SH-SY5Y (cell line): Measurements from ENCODE around the gene AKAP8L.

Experiments
- GATA2 ChIP-seq: IDR thresholded peaks from 2 replicates; pipeline ENCODE4 v1.6.1; 2011; ENCODE audit warnings: mild to moderate bottlenecking, low read depth, low read length
- GATA3 ChIP-seq: IDR thresholded peaks from 2 replicates; pipeline ENCODE4 v1.6.1; 2011; ENCODE audit warnings: low read depth, mild to moderate bottlenecking, low read length, moderate library complexity

Gene AKAP8L, protein sequence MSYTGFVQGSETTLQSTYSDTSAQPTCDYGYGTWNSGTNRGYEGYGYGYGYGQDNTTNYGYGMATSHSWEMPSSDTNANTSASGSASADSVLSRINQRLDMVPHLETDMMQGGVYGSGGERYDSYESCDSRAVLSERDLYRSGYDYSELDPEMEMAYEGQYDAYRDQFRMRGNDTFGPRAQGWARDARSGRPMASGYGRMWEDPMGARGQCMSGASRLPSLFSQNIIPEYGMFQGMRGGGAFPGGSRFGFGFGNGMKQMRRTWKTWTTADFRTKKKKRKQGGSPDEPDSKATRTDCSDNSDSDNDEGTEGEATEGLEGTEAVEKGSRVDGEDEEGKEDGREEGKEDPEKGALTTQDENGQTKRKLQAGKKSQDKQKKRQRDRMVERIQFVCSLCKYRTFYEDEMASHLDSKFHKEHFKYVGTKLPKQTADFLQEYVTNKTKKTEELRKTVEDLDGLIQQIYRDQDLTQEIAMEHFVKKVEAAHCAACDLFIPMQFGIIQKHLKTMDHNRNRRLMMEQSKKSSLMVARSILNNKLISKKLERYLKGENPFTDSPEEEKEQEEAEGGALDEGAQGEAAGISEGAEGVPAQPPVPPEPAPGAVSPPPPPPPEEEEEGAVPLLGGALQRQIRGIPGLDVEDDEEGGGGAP

GRCh38 chr19:15418579-15419412 is at the start of gene AKAP8L:
Gene AKAP8L (minus strand): TSS chr19:15418988. CDS start chr19:15418923, 65 bp downstream.
- TF ChIP-seq GATA2: no peak
- no peak for TF ChIP-seq GATA3

GRCh38 chr19:15467734-15468214 is 49.0 kb upstream of the AKAP8L start:
- TF ChIP-seq GATA3 (no peak), GATA2 (no peak)

- TF ChIP-seq GATA2 (peak; percentile 28; the same call in 1 of the 2 replicates), GATA3 (no peak)
Measured at GRCh38 chr19:15466851-15467733, 48.3 kb upstream of the AKAP8L start.

DNA sequence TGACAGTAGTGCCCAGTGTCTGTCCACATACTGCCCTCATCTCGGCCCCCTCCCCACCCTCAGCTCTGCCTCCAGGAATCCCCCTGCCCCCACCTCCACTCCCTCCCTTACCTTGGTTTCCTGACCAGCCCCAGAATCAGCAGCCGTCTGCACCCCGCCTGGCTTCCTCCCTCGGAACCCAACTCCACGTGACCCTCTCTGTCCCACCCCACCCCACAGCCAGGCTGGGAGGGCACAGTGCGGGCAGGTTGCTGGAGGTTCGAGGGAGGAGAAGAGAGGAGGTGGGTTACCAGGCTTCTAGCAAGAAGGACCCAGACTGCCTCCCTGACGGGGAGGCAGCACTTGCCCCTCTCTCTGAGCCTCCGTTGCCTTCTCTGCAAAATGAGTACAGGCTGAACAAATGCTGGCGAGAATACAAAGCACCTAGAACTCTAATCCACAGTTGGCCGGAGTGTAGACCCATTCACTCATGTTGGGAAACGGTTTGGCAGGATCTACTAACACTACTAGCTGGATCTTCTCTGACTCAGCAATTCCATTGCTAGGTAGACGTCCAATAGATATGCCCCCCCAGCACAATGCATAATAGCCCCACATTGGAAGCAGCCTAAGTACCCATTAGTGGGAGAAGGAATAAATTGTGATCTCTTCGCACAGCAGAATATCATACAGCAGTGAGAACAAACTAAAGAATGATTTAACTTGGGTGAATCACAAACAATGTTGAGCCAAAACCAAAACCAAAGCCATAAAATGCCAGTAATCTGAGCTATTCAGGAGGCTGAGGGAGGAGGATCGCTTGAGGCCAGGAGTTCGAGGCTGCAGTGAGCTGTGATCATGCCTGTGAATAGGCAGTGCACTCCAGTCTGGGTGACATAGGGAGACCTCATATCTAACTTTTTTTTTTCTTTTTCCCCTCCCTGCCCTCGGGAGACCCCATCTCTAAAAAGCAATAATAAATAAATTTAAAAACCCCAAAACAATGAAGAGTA is 45.9 kb upstream of the AKAP8L start, which contains the start of gene RASAL3:
Gene RASAL3, minus strand, starts transcription at position 151 of the 992 bp plus-strand sequence. CDS start 186 bp downstream, outside the sequence.
- no peak for TF ChIP-seq GATA3
- TF ChIP-seq GATA2: no peak

DNA sequence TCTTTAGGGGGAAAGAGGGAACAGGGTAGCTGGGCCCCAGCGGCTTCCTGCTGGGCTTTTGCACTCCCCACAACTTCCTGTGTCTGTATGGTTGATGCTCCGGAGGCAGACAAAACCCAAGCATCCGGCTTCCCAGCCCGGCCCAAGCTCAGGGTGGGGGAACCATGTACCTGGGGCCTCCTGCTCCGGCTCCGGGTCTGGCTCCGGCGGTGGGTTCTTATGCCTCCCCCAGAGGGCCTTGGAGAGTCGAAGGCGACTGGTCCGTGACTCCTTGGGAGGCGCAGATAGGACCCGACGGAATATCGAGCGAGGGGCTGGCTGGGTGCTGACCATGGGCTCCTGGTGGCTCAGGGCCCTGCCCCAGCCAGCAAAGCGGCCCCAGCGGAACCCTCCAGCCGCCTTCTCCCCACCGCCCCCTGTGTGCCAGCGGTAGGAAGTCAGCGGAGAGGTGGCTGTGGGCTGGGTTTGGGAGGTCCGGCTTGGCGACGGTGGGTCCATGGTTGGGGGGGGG is 45.1 kb upstream of the AKAP8L start:
- TF ChIP-seq GATA3 (no peak), GATA2 (no peak)

DNA sequence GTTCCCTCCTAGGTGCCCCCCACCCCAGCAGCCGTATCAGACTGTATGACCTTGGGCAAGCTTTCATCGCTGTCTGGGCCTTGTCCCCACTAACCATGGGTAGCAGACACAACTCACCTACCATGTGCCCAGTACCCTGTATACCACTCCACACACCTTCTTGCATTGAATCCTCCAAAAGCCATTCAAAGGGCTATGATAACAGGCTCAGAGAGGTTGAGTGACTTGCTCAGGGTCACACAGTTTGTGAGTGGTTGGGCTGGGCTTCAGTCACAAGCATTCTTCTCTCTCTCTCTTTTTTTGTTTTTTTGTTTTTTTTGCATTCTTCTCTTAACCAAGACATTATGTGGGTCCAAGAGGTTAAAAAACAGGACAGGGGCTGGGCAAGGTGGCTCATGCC is 42.9 kb upstream of the AKAP8L start:
- TF ChIP-seq GATA2 (no peak), GATA3 (no peak)

DNA sequence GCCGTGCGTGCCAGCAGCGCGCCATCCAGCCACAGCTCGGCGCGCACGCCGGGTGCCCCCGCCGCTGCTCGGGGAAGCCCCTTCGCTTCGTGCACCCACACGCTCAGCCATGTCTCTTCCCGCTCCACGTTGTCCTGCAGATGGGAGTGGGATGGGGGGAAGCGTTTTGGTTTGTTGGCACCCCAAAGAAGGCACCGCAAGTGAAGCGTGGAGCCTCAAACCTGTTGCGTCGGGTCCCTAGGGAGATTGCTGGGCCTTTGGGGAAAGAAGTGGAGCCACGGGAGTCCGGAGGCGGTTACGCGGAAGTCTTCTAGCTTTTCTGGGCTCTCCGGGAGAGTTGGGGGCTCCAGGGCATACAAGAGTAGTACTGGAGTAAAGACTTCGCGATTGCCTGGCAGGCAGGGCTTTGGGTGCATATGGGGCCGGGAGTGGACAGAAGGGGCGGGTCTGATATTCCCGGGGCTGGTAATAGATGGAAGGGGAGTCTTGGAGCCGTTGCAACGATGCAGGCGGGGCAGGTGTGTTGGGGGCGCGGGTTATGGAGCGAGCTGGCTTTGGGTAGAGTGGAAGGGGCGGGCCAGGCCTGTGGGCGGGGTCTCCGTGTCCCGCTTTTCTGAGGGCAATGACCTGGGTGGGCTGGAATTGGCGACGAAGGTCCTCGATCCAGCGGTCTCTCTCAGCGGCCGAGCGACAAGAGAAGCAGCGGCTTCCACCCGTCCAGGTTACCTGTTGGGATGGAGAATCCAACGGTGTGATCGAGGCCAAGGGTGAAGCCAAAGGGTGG is 39.1 kb upstream of the AKAP8L start:
- no peak for TF ChIP-seq GATA2
- no peak for TF ChIP-seq GATA3

DNA sequence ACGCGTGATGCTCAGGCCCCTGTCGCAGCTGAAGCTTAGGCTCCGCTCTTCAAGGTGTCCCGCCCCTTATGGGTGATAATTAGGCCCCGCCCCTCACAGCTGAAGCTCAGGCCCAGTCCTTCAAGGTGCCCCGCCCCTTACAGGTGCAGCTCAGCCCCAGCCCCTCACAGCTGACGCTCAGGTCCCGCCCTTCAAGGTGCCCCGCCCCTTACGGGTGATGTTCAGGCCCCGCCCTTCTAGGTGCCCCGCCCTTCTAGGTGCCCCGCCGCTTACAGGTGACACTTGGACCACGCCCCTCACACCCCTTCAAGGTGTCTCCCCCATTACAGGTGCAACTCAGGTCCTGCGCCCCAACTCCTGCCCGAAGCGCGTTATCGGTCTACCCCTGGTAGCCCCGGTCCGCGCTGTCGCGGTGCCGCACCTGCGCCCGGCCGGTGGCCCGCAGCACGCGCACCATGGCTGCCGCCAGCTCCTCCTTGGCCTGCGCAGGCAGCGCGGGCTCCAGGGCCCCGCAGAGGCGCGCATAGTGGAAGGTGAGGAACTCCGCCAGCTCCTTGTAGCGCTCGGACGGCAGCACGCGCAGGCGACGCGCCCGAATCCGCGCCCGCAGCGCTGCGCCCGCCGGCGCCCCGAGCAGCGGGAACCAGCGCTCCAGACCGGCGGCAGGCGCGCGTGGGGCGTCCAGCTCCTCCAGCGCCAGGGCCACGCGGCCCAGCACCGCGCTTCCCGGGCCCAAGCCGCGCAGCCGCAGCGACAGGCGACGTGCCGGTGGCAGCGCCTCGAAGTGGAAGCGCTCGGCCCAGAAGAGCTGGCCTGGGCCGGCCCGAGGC is 38.3 kb upstream of the AKAP8L start:
- no peak for TF ChIP-seq GATA3
- TF ChIP-seq GATA2: no peak

DNA sequence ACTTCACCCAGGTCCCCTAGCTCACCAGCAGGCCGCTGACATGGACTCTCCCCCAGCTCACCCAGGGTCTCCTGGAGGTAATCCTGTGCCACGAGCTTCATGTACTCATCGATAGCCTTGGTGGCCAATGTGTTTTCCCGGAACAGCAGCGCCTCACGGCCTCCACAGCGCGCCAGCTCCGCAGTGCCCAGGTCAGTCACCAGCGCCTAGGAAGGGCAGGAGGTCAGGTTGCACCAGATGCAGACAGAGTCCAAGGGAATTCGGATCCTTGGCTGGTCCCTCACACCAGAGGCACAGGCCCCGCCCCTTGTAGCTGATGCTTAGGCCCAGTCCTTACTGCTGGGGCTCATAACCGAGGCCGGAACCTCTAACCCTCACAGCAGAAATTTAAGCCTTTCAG is 37.7 kb upstream of the AKAP8L start:
- TF ChIP-seq GATA3 (no peak), GATA2 (no peak)

- TF ChIP-seq GATA3 (no peak), GATA2 (no peak)
Measured at GRCh38 chr19:15455996-15456395, 37.2 kb upstream of the AKAP8L start.
